HG03064 (cell line): ENCODE results near the gene METAP2.

Experiments used
- ATAC-seq: cut with Tn5 transposase; IDR thresholded peaks from one replicate; pipeline ENCODE4 v1.9.1; 2021; ENCODE audit warnings: low read depth; ENCODE audit not compliant: unreplicated experiment

Gene METAP2

GRCh38 chr12:95506707-95507523, 33.0 kb downstream of the METAP2 start:
- no peak for ATAC-seq

GRCh38 chr12:95509300-95509699, 35.3 kb downstream of the METAP2 start:
- ATAC-seq: no peak

- no peak for ATAC-seq
Measured at GRCh38 chr12:95511977-95512376, 38.0 kb downstream of the METAP2 start.

- no peak for ATAC-seq
Measured at GRCh38 chr12:95513599-95513998, 39.6 kb downstream of the METAP2 start.

GRCh38 chr12:95515197-95515596, 41.2 kb downstream of the METAP2 start:
- no peak for ATAC-seq

- ATAC-seq: no peak
Measured at GRCh38 chr12:95516757-95517156, 42.8 kb downstream of the METAP2 start.

GRCh38 chr12:95517246-95517645, 43.3 kb downstream of the METAP2 start:
- no peak for ATAC-seq

GRCh38 chr12:95518944-95519343, 45.0 kb downstream of the METAP2 start:
- ATAC-seq: no peak

GRCh38 chr12:95520816-95521215, 46.9 kb downstream of the METAP2 start:
- ATAC-seq: no peak

- ATAC-seq: no peak
Measured at GRCh38 chr12:95522692-95523091, 48.7 kb downstream of the METAP2 start.

GRCh38 chr12:95528431-95528830, 54.5 kb downstream of the METAP2 start:
- ATAC-seq: no peak

- no peak for ATAC-seq
Measured at GRCh38 chr12:95529693-95530225, 55.8 kb downstream of the METAP2 start.

GRCh38 chr12:95532851-95533250, 58.9 kb downstream of the METAP2 start:
- no peak for ATAC-seq

- ATAC-seq: no peak
Measured at GRCh38 chr12:95533985-95534384, 60.0 kb downstream of the METAP2 start.

- no peak for ATAC-seq
Measured at GRCh38 chr12:95538006-95538405, 64.1 kb downstream of the METAP2 start.

- no peak for ATAC-seq
Measured at GRCh38 chr12:95538656-95539055, 64.7 kb downstream of the METAP2 start.

GRCh38 chr12:95541436-95541835, 67.5 kb downstream of the METAP2 start:
- no peak for ATAC-seq

- ATAC-seq: no peak
Measured at GRCh38 chr12:95543305-95543704, 69.4 kb downstream of the METAP2 start.

- no peak for ATAC-seq
Measured at GRCh38 chr12:95544756-95545155, 70.8 kb downstream of the METAP2 start.

- ATAC-seq: no peak
Measured at GRCh38 chr12:95545303-95545702, 71.4 kb downstream of the METAP2 start.

- ATAC-seq: no peak
Measured at GRCh38 chr12:95545731-95546490, 72.0 kb downstream of the METAP2 start.

- no peak for ATAC-seq
Measured at GRCh38 chr12:95546491-95546813, 72.5 kb downstream of the METAP2 start.
